KG1 (cell line): Measurements from ENCODE around the gene APBB2.

Experiments
- DNase-seq: peaks from one replicate; lab custom pipeline; 2025; lab: John Stamatoyannopoulos, UW

The APBB2 gene

GRCh38 chr4:41215969-41216293, 1.6 kb upstream of the APBB2 start:
- DNase-seq, result no peak

GRCh38 chr4:41215155-41215554, 813 bp upstream of the APBB2 start:
- DNase-seq, result no peak

GRCh38 chr4:41214825-41215146, 444 bp upstream of the APBB2 start:
- DNase-seq, result no peak

- no peak for DNase-seq
These were observed 662 bp downstream of the APBB2 start for GRCh38 chr4:41213625-41214135.

- no peak for DNase-seq
These were observed 1.6 kb downstream of the APBB2 start for GRCh38 chr4:41212616-41213203.

DNA sequence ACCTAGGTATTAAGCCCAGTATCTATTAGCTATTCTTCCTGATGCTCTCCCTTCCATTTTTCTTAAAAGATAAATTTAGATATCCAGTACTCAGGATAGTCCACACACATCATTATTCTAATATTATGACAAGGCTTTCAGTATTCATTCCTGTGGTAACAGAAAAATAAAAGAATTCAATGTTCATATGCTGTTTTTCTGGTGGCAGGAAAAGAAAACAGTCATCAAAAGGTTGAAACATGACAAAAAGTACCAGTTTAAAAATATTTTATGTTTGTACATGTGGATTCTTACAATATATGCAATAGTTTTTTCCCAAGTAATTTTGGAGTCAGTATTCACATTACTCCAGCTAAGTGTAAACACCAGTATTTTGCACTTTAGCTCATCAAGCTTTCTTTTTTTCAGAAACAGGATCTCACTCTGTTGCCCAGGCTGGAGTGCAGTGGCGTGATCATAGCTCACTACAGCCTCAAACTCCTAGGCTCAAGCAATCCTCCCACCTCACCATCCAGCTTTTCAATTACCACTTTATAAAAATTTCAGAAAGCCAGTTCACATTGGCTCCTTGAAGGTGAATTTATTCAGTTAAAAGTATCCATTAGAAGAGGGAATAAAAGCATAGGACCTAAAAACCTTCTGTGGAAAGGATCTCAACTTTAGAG, 2.3 kb downstream of the APBB2 start:
- DNase-seq, result no peak

DNA sequence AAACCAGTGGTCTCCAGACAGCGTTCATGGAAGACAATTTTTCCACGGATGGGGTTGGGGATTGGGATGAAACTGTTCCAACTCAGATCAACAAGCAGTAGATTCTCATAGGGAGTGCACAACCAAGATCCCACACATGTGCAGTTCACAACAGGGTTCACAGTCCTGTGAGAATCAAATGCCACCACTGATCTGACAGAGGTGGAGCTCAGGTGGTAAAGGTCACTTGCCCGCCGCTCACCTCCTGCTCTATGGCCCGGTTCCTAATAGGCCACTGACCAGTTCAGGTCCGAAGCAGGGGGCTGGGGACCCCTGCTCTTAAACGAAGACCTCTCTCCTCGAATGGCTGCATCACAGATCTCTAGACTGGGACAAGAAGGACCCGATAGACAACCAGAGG, 4.4 kb downstream of the APBB2 start:
- no peak for DNase-seq

DNA sequence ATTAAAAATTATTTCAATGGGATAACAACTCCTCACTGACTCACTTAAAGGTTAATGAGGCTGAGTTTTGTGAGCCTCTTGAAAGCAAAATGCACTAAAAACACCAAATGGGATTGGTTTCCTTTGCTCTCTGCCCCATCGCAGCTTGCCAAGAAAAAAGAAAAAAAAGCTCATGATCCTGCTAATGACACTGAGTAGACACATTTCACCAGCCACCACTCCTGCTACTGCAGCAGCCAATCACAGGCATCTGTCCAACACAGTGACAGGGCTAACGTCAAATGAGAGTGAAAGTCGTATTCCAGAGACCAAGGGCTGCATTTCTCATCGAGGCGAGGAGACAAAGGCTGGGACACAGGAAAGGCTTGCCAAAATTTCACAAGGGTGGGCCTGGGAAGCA, 5.2 kb downstream of the APBB2 start:
- DNase-seq, result no peak

DNA sequence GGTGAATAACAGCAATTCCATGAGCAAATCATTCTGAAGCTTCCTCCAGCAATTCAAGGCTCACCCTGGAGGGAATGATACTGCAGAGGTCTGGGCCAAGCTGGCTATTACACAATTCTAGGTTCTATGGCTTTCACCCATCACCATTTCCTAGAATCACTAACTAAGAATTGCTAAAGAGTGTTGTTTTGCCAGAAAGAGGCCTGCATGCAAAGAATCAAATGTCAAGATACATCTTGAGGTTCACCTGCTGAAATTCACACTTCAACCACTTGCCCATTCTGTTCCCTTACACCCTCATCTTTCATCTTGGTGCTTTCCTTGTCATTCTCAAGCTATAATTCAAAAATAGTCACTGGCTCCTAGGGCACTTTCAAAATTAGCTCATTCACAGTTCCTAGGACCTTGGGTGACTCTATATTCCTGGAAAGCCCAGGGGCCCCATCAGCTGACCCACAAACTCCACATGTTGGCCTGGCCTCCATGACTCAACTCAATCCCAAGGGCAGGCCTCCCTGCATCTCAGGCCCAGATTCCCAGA, 7.0 kb downstream of the APBB2 start:
- DNase-seq, result no peak

GRCh38 chr4:41205854-41206460, 8.4 kb downstream of the APBB2 start:
- DNase-seq, result no peak

DNA sequence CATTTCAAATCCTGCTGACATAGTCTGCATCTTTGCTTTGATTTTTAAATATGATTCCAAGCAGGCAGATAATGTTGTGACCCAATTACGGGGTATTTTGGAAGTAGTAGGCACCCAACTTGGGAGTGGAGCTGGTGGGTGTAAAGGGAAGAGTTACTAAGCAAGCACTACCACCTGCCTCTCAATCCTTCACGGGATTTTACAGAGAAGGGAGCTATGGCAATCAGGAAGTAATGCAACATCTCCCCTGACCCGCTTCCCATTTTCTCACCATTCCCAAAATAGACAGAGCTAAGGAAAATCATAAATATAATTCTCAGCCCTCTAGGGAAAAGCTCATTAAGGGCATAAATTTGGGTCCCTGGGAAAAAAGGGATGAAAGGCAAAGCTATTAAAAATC, 9.2 kb downstream of the APBB2 start:
- DNase-seq, result no peak

DNA sequence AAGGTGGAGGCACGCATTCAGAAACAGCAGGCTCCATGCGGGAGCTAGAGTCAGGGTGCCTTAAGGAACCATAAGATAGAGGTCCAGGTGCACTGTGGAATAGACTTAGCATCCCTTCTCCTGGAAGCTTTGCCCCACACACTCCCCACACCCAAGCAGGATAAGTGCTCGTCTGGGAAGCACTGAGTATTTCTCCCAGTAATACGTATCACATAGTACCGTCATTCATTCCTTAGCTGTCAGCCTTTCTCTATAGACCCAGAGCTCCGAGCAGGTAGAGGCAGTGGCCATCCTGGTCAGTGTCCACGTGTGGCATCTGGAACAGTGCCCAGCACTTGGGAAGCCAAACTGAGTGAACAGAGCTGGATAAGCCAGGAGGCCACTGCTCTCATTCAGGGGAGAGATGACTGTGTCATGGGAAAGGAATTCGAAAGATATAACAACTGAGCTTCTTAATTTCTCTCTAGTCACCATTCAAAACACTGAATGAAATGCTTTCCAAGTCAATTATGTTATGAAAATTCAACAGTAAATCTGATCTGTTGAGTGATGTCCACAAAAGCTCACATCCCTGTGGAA, 9.9 kb downstream of the APBB2 start:
- DNase-seq, result no peak

DNA sequence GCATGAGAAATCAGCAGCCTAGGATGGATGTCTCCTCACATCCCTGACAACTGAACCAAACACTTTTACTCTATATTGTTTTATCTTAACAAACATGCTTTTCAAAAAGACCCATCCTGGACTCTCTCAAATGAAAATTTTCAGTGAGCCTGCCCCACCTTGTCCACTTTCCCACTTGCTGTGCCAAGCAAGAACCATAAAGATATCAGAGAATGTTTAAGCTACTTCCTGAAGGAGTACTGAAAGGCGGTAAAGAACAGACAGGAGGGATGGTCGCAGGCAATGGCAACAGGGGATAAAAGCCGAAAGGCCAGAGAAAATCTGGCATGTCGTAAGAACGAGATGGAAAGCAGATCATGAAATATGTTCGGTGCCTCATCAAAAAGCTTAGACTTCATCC, 10.5 kb downstream of the APBB2 start:
- no peak for DNase-seq

DNA sequence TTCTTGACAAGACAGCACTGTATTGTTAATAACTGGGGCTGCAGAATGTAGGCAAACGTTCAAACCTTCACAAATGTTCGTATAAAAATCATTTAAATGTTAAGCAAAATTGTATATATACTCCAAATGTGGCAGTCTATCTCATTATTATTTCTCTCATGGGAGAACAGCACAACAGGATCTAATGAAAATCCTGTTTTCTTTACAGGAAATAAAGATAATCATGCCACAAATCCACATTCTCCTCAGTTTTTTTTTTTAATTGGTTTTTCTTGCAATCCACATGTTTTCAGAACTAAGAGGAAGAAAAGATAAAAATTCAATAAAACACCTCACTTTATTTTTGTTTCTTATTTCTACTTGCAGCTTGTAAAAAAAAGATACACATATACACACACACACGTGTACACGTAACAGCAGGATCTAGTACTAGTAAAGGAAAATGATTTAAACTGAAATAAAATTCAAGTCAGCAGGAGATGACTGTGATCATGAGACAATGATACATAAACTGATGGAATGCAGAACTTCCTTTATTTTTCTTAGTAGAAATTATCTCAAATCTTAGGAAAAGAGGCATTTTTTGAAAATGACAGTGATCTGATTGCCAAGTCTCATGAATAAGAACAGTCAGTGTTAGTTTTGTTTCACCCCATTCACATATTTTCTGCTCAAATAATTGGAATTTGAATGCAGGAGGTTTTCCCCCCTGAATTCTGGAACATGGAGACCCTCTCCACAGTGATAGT, 11.3 kb downstream of the APBB2 start:
- DNase-seq, result no peak

DNA sequence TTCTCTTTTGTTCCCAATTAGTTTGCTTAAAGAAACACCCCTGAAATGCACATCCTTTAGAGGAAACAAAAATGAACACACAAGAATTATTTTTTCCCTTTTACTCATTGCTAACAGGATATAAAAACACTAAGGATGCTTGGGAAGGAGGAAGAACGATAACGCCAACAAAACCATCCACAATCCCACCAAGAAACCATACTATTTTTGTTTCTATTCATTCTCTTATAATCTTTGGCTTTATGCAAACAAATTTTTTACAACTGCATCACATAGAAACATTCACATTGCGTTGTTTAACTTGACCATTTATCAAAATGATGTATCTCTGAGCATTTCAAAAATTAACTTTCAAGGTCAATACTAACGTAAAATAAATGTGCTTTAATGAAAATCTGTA, 12.0 kb downstream of the APBB2 start:
- DNase-seq, result no peak

DNA sequence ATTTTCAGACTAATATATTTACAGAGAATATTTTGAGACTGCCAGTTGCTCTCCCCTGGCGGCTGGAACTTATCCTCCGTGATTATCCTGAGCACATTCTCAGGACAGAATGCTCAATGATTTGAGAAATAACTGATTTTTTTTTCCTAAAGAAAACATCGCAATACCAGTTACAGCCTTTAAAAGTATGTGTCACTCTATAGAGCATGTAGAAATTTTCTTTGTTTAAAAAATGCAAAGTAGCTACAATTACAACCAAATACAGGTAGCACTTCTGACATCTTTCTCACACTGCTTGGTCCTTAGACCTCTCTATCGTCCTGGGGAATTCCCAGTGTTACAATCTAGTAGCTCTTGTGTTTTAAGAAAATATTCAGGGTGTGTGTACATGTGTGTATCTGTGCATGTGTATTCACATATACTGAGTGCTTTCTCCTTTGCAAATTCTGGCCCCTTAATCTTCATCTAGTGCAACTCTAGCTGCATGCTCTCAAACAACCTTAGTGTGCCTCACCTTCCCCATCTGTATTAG, 13.8 kb downstream of the APBB2 start:
- DNase-seq, result no peak

GRCh38 chr4:41199788-41200187, 14.6 kb downstream of the APBB2 start:
- no peak for DNase-seq

DNA sequence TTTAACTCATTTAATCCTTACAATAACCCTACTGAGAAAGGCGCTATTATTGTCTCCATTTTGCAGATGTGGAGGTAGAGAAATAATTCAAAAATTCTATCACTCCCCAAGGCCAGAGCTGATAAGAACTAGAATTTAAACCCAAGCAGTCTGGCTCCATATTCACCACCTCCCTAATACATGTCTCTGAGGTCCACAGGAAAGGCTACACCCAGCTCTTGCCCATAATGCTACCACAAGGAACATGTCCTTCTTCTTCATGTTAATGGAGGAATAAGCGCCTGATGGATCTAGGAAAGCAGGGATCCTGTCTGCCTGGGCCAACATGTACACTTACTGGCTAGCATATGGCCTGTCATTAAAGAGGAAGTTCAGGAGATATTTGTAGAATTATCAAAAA, 16.3 kb downstream of the APBB2 start:
- no peak for DNase-seq

GRCh38 chr4:41197495-41197894, 16.8 kb downstream of the APBB2 start:
- no peak for DNase-seq

- DNase-seq, result no peak
These were observed 17.6 kb downstream of the APBB2 start for GRCh38 chr4:41196633-41197332.

- no peak for DNase-seq
These were observed 22.2 kb downstream of the APBB2 start for GRCh38 chr4:41192136-41192535.

- DNase-seq, result no peak
These were observed 24.7 kb downstream of the APBB2 start for GRCh38 chr4:41189666-41190065.
